Body of pancreas (tissue), 4 donors: ENCODE data around the gene CCDC195. TPM values are rescaled to one million over a fixed set of nuclear protein-coding genes. Genes with fewer than 3 reads are reported as not detected.

ENCODE experiments used
- ATAC-seq: fragments of 150-250 bp; one replicate; pipeline ENCODE4 v1.9.1; 2016
- DNase-seq, 4 donors: peaks; one replicate each; pipeline ENCODE4 v3.0.0-alpha.2; 2019
- H3K27ac ChIP-seq, 4 donors: fragments of 200-600 bp; sonication (generic); 1 replicate in 3 of 4; 2 replicates in 1 of 4; pipeline versions ENCODE4 v1.5.1 to v1.6.1; 2016 to 2019; ENCODE audit warnings: mild to moderate bottlenecking in 1 of 4, mixed read lengths in 1 of 4, moderate library complexity in 1 of 4
- H3K27me3 ChIP-seq, 2 donors: fragments of 200-600 bp; sonication (generic); one replicate each; pipeline ENCODE4 v1.6.0; 2016; ENCODE audit warnings: mild to moderate bottlenecking in 1 of 2
- H3K36me3 ChIP-seq, 2 donors: fragments of 200-600 bp; sonication (generic); replicated peaks in 1 of 2; 2 replicates each; pipeline ENCODE4 v1.5.1; 2016; ENCODE audit warnings: low read depth in 2 of 2; ENCODE audit not compliant: insufficient read depth in 1 of 2
- H3K4me1 ChIP-seq: fragments of 200-600 bp; sonication (generic); one replicate; pipeline ENCODE4 v1.6.0; 2016
- H3K4me3 ChIP-seq, 2 donors: fragments of 200-600 bp; sonication (generic); 1 replicate in 1 of 2; 2 replicates in 1 of 2; pipeline ENCODE4 v1.5.1; 2016 to 2019
- H3K9me3 ChIP-seq, 3 donors: fragments of 200-600 bp; sonication (generic); 1 replicate in 2 of 3; 2 replicates in 1 of 3; pipeline ENCODE4 v1.5.1; 2016
- CTCF ChIP-seq, 7 experiments: fragments of 450-650 bp in 4 of 7; fragments of 200-600 bp in 3 of 7; sonication (generic) in 3 of 7; IDR thresholded peaks; one replicate each; pipeline ENCODE4 v1.5.1; 2016 to 2019; ENCODE audit warnings: antibody characterized with exemption in 7 of 7
- POLR2A ChIP-seq, 3 donors: fragments of 450-650 bp; IDR thresholded peaks; one replicate each; pipeline ENCODE4 v1.6.1; 2016; ENCODE audit warnings: antibody characterized with exemption in 3 of 3, mild to moderate bottlenecking in 2 of 3
- WGBS, 2 donors: methylation state at CpG; one replicate each; pipeline ENCODE4 v1.1.5; 2017; 5-methylcytosine and 5-hydroxymethylcytosine counted together
- intact Hi-C: fragments of 100-400 bp; cut with DNase I; formaldehyde crosslinking; loops from one replicate; pipeline ENCODE4 v1.15.1; 2023
- total RNA-seq, 2 donors: library from RNA; depleted of rRNA; stranded (reverse); fragments of >200 nt; gene quantifications; one replicate each; pipeline ENCODE4 v1.1.0, GENCODE V29; 2016

CCDC195 gene
- total RNA-seq, 2 donors from 2014 or later: not detected

DNA sequence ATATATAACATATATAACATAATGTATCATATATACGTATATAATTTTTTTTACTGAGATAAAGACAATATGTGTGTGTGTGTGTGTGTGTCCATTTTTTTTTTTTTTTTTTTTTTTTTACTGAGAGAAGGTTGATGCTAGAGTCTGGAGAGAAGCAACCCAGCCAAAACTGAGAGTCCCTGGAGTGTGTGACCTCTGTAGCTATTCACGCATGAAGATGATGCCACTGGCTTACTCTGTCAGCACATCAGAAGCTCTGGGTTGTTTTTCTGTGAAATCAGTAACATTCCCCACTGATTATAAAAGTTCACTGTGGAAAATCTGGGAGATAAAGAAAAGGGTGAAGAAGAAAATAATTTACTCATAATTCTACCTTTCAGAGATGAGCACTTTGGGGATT lies 27.2 kb downstream of the CCDC195 start:
- WGBS, 2 donors: 90 to 91% methylated on average over 2 of the region's 2 CpGs
- ATAC-seq: no peak
- H3K27me3 ChIP-seq: no peaks in the 10 kb centered on the region
- H3K36me3 ChIP-seq: no peaks in the 10 kb centered on the region
- H3K4me1 ChIP-seq: no peaks in the 10 kb centered on the region
- no peak overlapping the region for H3K4me3 ChIP-seq
- no peaks in the 10 kb centered on the region for H3K9me3 ChIP-seq
- H3K27ac ChIP-seq: no peak overlapping the region
- intact Hi-C loops: no loop called here
- no peak for DNase-seq
- TF ChIP-seq POLR2A (IDR thresholded peaks at IDR 0.05) (no peak), CTCF (IDR thresholded peaks at IDR 0.05) (no peak)

DNA sequence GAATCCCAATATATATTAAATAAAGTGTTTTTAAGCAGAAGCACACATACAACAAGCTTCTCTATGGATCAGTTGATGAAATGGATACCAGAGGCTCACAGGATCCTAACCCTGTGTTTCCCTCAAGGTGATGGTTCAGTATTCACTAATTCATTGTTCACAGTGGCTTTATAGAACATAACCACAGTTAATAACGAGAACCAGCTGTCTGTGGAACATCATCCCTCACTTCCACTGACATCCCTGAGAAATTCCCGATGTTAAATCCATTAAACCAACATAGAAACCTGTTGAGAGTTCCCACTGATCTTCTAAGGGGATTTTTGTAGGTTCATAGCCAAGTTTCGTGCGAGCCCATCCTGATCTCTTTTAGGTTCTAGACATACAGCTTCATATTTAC lies 29.0 kb downstream of the CCDC195 start:
- H3K4me3 ChIP-seq: no peak overlapping the region
- H3K27me3 ChIP-seq: no peaks in the 10 kb centered on the region
- ATAC-seq (no peak), DNase-seq (no peak)
- WGBS, 2 donors: 62 to 74% methylated on average over 4 of the region's 4 CpGs
- no peaks in the 10 kb centered on the region for H3K4me1 ChIP-seq
- H3K9me3 ChIP-seq: no peaks in the 10 kb centered on the region
- H3K27ac ChIP-seq: no peak overlapping the region
- intact Hi-C loops: no loop called here
- H3K36me3 ChIP-seq: no peaks in the 10 kb centered on the region
- no peak for TF ChIP-seq POLR2A (IDR thresholded peaks at IDR 0.05)
- TF ChIP-seq CTCF (IDR thresholded peaks at IDR 0.05): no peak

- Histone ChIP-seq H3K27me3 (no peaks in the 10 kb centered on the region), H3K9me3 (no peaks in the 10 kb centered on the region), H3K27ac (no peak overlapping the region), H3K36me3 (no peaks in the 10 kb centered on the region), H3K4me1 (no peaks in the 10 kb centered on the region), H3K4me3 (no peak overlapping the region)
- ATAC-seq (no peak), DNase-seq (no peak)
- intact Hi-C loops: no loop called here
- TF ChIP-seq CTCF (IDR thresholded peaks at IDR 0.05): no peak
- no peak for TF ChIP-seq POLR2A (IDR thresholded peaks at IDR 0.05)
These were observed 31.0 kb downstream of the CCDC195 start for GRCh38 chr2:224685121-224685520.

DNA sequence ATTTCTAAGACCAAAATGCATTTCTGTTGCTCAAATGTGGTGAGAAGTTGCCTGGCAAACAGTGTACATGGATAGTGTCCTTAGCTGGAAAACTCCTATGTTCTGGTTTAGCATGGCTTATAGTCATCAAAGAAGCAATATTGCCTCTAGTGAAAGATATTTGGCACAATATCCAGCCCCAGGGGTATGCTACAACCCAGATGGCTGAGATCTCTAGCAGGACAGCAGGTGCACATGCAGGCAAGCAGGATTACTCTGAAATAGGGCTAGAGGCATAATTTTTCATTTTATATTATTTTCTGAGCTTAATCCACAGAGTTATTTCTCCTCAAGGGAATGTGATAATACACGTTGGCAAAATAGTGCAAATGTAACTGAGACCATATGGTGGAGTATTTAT lies 34.0 kb downstream of the CCDC195 start:
- no peak overlapping the region for H3K27ac ChIP-seq

More for the DNA sequence above, 34.0 kb downstream of the CCDC195 start:
- no peaks in the 10 kb centered on the region for H3K9me3 ChIP-seq
- no peak for DNase-seq
- TF ChIP-seq POLR2A (IDR thresholded peaks at IDR 0.05) (no peak), CTCF (IDR thresholded peaks at IDR 0.05) (no peak)
- intact Hi-C loops: no loop called here
- WGBS, 2 donors: 20 to 28% methylated on average over 1 of the region's 1 CpG
- H3K36me3 ChIP-seq: no peaks in the 10 kb centered on the region
- no peak for ATAC-seq
- H3K4me3 ChIP-seq: no peak overlapping the region
- H3K27me3 ChIP-seq: no peaks in the 10 kb centered on the region
- no peaks in the 10 kb centered on the region for H3K4me1 ChIP-seq
